IPS DF 4.7 (cell line): ENCODE data around the gene STAB1.
A peak's percentile ranks its signal among the peaks of the same experiment; 100 is the strongest.

Source experiments
- DNase-seq: peaks from one replicate; pipeline ENCODE4 v3.0.0-alpha.2; 2013; ENCODE audit warnings: low spot score; ENCODE audit errors: extremely low read depth

The STAB1 gene

GRCh38 chr3:52458770-52459545, 36.2 kb upstream of the STAB1 start:
- DNase-seq, result no peak

- DNase-seq, result no peak
These were observed 33.3 kb upstream of the STAB1 start for GRCh38 chr3:52461874-52462273.

GRCh38 chr3:52463416-52463815, 31.7 kb upstream of the STAB1 start:
- no peak for DNase-seq

GRCh38 chr3:52468336-52468735, 26.8 kb upstream of the STAB1 start:
- DNase-seq, result no peak

GRCh38 chr3:52469001-52469400, 26.1 kb upstream of the STAB1 start:
- no peak for DNase-seq

- no peak for DNase-seq
These were observed 24.2 kb upstream of the STAB1 start for GRCh38 chr3:52470920-52471319.

GRCh38 chr3:52471371-52472238, 23.5 kb upstream of the STAB1 start:
- DNase-seq, result no peak

GRCh38 chr3:52472239-52473000, 22.7 kb upstream of the STAB1 start:
- no peak for DNase-seq

- DNase-seq, result no peak
These were observed 22.1 kb upstream of the STAB1 start for GRCh38 chr3:52473026-52473425.

GRCh38 chr3:52477076-52477795, 17.9 kb upstream of the STAB1 start:
- no peak for DNase-seq

GRCh38 chr3:52477796-52478095, 17.4 kb upstream of the STAB1 start:
- no peak for DNase-seq

- no peak for DNase-seq
These were observed 15.9 kb upstream of the STAB1 start for GRCh38 chr3:52479037-52479876.

GRCh38 chr3:52479877-52480575, 15.1 kb upstream of the STAB1 start:
- no peak for DNase-seq

GRCh38 chr3:52480768-52481715, 14.1 kb upstream of the STAB1 start:
- no peak for DNase-seq

- DNase-seq, result peak; percentile 28
These were observed 13.2 kb upstream of the STAB1 start for GRCh38 chr3:52481819-52482521.

- no peak for DNase-seq
These were observed 12.1 kb upstream of the STAB1 start for GRCh38 chr3:52483081-52483480.

GRCh38 chr3:52483577-52484381, 11.4 kb upstream of the STAB1 start:
- DNase-seq, result no peak
